Occipital lobe (tissue), 2 donors: ENCODE data around the gene SLC46A1. TPM values are rescaled to one million over a fixed set of nuclear protein-coding genes. Genes with fewer than 3 reads are reported as not detected.
A peak's percentile ranks its signal among the peaks of the same experiment; 100 is the strongest.

Source experiments
- DNase-seq: peaks from one replicate; lab custom pipeline; 2025; lab: John Stamatoyannopoulos, UW
- total RNA-seq: library from RNA; depleted of rRNA; stranded (reverse); fragments of >200 nt; gene quantifications from one replicate; pipeline ENCODE4 v1.2.3, GENCODE V29; 2014

The SLC46A1 gene
- total RNA-seq, 1 donor from 2014 or later: 21.1 TPM

GRCh38 chr17:28357061-28357900 lies 48.7 kb downstream of the SLC46A1 start, which contains the start of gene POLDIP2:
Gene POLDIP2 (minus strand): TSS chr17:28357527. CDS start chr17:28357448, 79 bp downstream.
- peak; percentile 95 for DNase-seq

DNA sequence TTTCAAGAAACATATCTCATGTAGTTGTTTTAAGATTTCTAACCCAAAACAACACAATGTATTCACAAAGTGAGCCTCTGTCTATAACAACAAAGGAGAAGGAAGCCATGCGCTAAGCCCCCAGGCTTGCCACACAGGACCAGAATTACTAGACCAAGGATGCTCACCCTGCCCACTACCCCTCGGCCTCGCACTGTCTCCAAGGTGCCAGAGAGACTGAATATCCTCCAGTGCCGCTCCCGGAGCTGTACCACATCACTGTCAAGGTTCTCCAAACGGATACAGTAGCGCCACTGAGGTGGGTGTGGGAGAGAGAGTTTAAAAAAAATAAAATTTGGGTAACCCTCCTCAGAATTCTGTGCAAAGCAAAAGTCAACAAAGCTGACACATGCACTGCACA lies 55.7 kb downstream of the SLC46A1 start:
- no peak for DNase-seq

GRCh38 chr17:28348979-28349378 lies 57.0 kb downstream of the SLC46A1 start:
- DNase-seq: no peak

DNA sequence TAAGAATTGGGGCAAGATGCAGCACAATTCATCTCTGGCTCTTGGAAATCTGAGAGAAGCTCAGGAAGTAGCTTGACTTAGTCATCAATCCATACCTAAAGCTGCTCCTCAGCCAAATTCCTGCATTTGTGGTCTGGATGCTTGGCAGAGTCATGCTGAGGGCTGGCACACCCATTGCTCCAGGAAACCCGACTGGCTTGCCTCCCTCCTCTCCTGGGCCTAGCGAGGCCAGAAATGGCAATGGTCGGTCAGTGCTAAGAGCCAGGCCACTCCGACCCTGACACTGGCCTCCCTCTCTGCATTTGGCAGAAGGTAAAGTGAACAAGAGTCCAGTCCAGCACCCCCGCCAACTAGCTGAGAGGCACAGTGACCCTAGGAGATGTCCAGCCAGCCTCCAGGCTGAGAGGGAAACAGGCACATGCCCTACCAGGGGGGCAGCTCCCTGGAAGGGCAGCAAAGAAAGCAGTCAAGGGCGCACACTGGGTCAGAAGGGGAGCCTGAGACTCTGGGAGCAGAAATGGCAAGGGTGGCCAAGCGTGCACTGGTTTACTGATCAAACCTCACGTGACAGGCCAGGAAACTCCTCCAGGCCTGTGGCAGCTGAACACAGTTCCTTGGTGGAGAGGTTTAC lies 58.6 kb downstream of the SLC46A1 start:
- no peak for DNase-seq

DNA sequence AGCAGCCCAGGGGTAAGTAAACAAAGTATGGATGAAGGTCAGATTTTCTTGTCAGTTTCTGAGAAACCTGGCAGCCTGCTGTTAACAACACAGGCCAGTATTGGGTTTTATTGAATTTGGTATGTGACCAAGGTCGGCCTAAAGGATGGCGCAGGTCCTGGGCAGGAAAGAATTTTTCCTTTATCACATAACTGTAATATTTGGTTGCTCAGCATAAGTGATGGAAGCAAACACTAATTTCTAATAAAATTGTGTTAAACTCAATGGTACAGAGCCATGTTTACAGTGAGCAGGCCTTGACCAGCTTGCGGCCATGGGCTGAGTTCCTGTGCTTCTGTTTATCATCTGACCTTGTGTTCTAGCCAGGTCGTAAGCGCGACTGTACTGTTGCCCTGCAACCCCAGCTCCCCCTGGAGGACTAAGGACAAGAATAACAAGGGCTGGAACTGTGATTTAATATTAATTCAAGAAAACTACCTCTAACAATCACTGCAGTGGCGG lies 59.2 kb downstream of the SLC46A1 start:
- DNase-seq: no peak

- DNase-seq: no peak
Measured at GRCh38 chr17:28346199-28346580, 59.8 kb downstream of the SLC46A1 start.

GRCh38 chr17:28345419-28346198 lies 60.4 kb downstream of the SLC46A1 start:
- DNase-seq: no peak

Other genes with a start within 250 kb of the SLC46A1 start
- gene TMEM97, start 87.0 kb downstream of the SLC46A1 start, total RNA-seq: 24.6 TPM
- gene IFT20, start 70.7 kb downstream of the SLC46A1 start, total RNA-seq: 29.6 TPM
- gene TNFAIP1, start 70.5 kb downstream of the SLC46A1 start, total RNA-seq: 25.9 TPM
- 39.6 TPM for gene POLDIP2, start 48.7 kb downstream of the SLC46A1 start, total RNA-seq
- gene SEBOX, start 41.0 kb downstream of the SLC46A1 start, total RNA-seq: not detected
- gene VTN, start 35.9 kb downstream of the SLC46A1 start, total RNA-seq: 0.31 TPM
- 17.8 TPM for gene SARM1, start 34.5 kb downstream of the SLC46A1 start, total RNA-seq
- gene SLC13A2, start 67.4 kb upstream of the SLC46A1 start, total RNA-seq: not detected
- not detected for gene FOXN1, start 100.1 kb upstream of the SLC46A1 start, total RNA-seq
- gene UNC119, start 146.4 kb upstream of the SLC46A1 start, total RNA-seq: 31.5 TPM
- gene PIGS, start 165.3 kb upstream of the SLC46A1 start, total RNA-seq: 12.8 TPM
- gene ALDOC, start 170.7 kb upstream of the SLC46A1 start, total RNA-seq: 78.1 TPM
- gene SPAG5, start 192.8 kb upstream of the SLC46A1 start, total RNA-seq: 4.7 TPM
- gene RSKR, start 208.0 kb upstream of the SLC46A1 start, total RNA-seq: 16.5 TPM
- gene BLTP2, start 238.9 kb upstream of the SLC46A1 start, total RNA-seq: 83.8 TPM